Fibroblast of villous mesenchyme (primary cell): ENCODE data around the gene LIMK1. TPM values are rescaled to one million over a fixed set of nuclear protein-coding genes. Genes with fewer than 3 reads are reported as not detected.
"Not testable (repeated sequence)": the region's sequence is repeated elsewhere in the genome, so short reads cannot be mapped to it uniquely, and the experiment has no call there.

Source experiments
- DNase-seq: peaks from one replicate; pipeline ENCODE4 v3.0.0-alpha.2; 2010; ENCODE audit warnings: low read depth
- H3K4me3 ChIP-seq: 2 replicates; pipeline ENCODE4 v1.5.1; 2011; ENCODE audit warnings: low read depth, mild to moderate bottlenecking, low read length
- total RNA-seq: library from RNA; depleted of rRNA; stranded (reverse); fragments of >200 nt; gene quantifications from 2 replicates; pipeline ENCODE4 v1.2.3, GENCODE V29; 2012
- TF ChIP-seq, protein P1 (sequence below): IDR thresholded peaks from 2 replicates; pipeline ENCODE4 v1.5.1; 2012; ENCODE audit warnings: low read depth, mild to moderate bottlenecking, low read length; ENCODE audit not compliant: insufficient read depth

Gene LIMK1
- total RNA-seq, 1 donor, result 44.9 TPM

DNA sequence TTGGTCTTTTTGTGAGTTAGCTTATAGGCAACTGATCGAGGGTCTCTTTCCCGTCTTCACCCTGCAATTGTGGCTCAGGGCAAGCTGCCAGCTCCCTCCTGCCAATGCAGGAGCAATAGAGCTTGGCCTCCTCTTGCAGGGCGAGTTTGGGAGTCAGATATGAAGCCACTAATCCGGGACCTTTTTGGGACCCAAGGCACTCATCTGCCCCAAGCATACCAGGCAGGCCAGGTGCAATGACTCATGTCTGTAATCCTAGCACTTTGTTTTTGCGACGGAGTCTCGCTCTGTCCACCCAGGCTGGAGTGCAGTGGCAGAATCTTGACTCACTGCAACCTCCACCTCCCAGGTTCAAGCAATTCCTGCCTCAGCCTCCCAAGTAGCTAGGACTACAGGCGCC is 21.1 kb downstream of the LIMK1 start:
- no peak for DNase-seq
- TF ChIP-seq, protein P1, sequence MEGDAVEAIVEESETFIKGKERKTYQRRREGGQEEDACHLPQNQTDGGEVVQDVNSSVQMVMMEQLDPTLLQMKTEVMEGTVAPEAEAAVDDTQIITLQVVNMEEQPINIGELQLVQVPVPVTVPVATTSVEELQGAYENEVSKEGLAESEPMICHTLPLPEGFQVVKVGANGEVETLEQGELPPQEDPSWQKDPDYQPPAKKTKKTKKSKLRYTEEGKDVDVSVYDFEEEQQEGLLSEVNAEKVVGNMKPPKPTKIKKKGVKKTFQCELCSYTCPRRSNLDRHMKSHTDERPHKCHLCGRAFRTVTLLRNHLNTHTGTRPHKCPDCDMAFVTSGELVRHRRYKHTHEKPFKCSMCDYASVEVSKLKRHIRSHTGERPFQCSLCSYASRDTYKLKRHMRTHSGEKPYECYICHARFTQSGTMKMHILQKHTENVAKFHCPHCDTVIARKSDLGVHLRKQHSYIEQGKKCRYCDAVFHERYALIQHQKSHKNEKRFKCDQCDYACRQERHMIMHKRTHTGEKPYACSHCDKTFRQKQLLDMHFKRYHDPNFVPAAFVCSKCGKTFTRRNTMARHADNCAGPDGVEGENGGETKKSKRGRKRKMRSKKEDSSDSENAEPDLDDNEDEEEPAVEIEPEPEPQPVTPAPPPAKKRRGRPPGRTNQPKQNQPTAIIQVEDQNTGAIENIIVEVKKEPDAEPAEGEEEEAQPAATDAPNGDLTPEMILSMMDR, result no peak

DNA sequence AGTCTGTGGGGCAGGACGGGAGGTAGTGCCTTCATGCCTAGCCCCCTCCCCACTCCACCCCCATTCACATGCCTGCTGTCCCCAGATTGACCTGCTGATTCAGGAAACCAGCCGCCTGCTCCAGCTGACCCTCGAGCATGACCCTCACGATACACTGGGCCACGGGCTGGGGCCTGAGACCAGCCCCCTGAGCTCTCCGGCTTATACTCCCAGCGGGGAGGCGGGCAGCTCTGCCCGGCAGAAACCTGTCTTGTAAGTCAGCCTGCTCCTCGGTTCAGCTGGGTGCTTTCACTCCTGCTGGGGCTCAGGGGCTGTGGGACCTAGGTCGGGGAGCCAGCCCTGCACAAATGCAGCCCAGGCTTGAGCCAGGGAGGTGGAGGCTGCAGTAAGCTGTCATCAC is 22.4 kb downstream of the LIMK1 start:
- no peak for DNase-seq
- TF ChIP-seq, protein P1, result no peak
- no peak overlapping the region for H3K4me3 ChIP-seq

More for the DNA sequence above, 21.1 kb downstream of the LIMK1 start:
- no peak overlapping the region for H3K4me3 ChIP-seq

DNA sequence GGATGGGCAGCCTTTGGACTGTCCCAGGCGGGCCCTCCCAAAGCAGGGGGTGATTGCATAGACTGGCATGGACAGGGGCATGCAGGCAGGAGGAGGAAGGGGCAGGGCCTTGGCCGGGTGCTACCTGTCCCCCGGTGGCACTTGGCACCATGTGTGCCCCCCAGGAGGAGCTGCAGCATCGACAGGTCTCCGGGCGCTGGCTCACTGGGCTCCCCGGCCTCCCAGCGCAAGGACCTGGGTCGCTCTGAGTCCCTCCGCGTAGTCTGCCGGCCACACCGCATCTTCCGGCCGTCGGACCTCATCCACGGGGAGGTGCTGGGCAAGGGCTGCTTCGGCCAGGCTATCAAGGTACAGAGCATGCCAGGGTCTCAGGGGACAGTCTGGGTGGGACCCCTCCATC is 23.2 kb downstream of the LIMK1 start:
- H3K4me3 ChIP-seq, result no peak overlapping the region
- TF ChIP-seq, protein P1, result no peak
- DNase-seq, result no peak

DNA sequence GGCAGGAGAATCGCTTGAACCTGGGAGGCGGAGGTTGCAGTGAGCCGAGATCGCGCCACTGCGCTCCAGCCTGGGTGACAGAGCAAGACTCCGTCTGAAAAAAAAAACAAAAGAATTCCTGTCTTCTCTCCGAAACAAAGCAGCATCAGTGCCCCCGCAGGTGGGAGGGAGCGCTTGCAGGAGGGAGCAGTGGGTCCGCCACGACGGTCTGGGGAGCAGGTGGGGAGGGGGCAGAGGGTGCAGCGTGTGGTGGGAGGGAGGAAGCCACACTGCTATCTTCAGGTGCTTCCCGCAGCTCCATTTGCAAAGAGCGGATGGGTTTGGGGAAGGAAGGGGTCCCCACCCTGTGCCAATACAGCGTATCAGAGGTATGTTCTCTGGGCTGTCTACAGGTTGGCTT is 31.7 kb downstream of the LIMK1 start:
- H3K4me3 ChIP-seq, result no peak overlapping the region
- TF ChIP-seq, protein P1, result no peak
- no peak for DNase-seq

DNA sequence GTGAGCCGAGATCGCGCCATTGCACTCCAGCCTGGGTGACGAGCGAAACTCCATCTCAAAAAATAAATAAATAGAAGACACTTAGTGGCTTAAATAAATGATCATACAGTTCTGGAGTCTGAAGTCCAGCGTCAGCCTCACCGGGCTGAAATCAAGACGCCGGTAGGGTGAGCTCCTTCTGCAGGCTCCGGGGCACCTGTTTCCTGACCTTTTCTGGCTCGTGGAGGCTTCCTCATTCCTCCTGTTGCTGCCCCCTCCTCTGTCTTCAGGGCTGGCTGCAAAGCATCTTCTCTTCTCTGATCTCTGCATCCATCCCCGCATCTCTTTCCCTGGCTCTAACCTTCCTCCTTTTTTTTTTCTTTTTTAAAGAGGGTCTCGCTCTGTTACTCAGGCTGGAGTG is 32.8 kb downstream of the LIMK1 start:
- H3K4me3 ChIP-seq, result no peak overlapping the region
- TF ChIP-seq, protein P1, result no peak
- DNase-seq, result no peak

DNA sequence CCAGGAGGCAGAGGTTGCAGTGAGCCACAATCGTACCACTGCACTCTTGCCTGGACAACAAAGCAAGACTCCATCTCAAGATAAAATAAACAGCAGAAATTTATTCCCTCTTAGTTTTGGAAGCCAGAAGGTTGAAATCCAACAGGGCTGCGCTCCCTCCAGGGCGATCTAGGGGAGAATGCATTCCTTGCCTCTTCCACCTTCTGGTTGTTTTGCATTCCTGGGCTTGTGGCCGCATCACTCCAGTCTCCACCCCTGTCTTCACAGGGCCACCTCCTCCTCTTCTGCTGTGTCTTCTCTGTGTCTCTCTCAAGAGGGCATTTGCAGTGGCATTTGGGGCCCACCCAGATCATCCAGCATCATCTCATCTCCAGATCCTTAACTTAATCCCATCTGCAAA is 36.2 kb downstream of the LIMK1 start:
- no peak overlapping the region for H3K4me3 ChIP-seq
- no peak for DNase-seq
- TF ChIP-seq, protein P1, result no peak

DNA sequence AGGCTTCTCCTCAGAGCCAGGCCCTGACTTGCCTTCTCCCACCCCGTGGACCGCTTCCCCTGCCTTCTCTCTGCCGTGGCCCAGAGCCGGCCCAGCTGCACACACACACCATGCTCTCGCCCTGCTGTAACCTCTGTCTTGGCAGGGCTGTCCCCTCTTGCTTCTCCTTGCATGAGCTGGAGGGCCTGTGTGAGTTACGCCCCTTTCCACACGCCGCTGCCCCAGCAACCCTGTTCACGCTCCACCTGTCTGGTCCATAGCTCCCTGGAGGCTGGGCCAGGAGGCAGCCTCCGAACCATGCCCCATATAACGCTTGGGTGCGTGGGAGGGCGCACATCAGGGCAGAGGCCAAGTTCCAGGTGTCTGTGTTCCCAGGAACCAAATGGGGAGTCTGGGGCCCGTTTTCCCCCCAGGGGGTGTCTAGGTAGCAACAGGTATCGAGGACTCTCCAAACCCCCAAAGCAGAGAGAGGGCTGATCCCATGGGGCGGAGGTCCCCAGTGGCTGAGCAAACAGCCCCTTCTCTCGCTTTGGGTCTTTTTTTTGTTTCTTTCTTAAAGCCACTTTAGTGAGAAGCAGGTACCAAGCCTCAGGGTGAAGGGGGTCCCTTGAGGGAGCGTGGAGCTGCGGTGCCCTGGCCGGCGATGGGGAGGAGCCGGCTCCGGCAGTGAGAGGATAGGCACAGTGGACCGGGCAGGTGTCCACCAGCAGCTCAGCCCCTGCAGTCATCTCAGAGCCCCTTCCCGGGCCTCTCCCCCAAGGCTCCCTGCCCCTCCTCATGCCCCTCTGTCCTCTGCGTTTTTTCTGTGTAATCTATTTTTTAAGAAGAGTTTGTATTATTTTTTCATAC is 38.0 kb downstream of the LIMK1 start:
- TF ChIP-seq, protein P1, result no peak
- H3K4me3 ChIP-seq, result no peak overlapping the region
- no peak for DNase-seq

DNA sequence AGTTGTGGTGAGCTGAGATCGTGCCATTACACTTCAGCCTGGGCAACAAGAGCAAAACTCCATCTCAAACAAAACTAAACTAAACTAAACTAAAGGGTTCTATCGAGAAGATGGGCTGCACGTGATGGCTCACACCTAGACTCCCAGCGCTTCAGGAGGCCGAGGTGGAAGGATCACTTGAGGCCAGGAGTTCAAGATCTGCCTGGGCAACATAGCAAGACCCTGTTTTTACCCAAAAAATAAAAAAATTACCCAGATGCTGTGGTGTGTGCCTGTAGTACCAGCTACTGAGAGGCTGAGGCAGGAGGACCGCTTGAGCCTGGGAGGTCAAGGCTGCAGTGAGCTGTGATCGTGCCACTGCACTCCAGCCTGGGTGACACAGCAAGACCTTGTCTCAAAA is 40.3 kb downstream of the LIMK1 start:
- H3K4me3 ChIP-seq, DNase-seq: not testable (repeated sequence)
